TTC549 (cell line): ENCODE results near the gene RXFP3.

ENCODE experiments used
- FAIRE-seq: peaks from 2 replicates; lab custom pipeline; 2012; peaks lifted over from hg19 to GRCh38; lab: Jason Lieb, UNC

Gene RXFP3

DNA sequence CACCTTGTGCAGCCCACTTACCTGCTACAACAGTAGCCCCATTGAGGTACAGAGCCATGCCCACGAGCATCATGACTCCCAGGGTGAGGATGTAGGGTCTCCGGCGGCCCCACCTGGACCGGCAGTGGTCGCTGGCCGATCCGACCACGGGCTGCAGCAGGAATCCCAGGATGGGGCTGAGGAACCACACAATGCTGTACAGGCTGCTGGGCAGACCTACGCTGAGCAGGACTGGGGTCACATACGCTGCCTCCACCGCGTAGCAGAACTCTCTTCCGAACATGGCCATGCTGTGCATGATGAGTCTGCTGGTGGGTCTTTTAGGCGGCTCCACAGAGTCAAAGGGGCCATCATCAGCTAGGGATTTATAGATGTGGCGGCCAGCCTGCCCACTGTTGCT lies 48.0 kb downstream of the RXFP3 start:
- no peak for FAIRE-seq

DNA sequence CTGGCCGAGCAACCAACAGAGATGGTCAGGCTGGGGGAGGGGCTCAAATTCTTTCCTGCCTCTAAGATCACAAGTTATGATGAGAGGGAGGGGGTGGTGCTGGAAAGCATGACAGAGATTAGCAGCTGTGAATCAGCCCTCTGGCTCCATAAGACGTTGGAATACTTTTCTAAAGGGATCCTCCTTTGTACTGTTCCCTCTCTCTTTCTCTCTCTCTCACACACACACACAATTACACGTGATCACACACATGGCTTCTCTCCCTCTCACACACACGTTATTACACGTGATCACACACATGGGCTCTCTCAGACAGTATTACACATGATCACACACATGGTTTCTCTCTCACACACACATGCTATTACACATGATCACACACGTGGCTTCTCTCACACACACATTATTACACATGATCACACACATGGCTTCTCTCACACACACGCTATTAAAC lies 48.5 kb downstream of the RXFP3 start, which contains the start of gene SLC45A2:
Gene SLC45A2 (minus strand): TSS at position 23 of the 454 bp plus-strand sequence. CDS start 110 bp downstream, outside the sequence.
- no peak for FAIRE-seq

DNA sequence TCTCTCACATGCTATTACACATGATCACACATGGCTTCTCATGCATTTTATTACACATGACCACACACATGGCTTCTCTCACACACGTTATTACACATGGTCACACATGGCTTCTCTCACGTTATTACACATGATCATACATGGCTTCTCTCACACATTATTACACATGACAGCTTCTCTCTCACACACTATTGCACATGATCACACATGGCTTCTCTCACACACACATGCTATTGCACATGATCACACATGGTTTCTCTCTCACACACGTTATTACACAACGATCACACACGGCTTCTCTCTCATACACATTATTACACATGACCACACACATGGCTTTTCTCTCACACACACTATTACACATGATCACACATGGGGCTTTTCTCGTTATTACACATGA lies 49.3 kb downstream of the RXFP3 start:
- FAIRE-seq: no peak
